CMK (cell line): ENCODE data around the gene SPTBN5.

ENCODE experiments used
- DNase-seq: peaks from one replicate; pipeline ENCODE4 v3.0.0-alpha.2; 2010; ENCODE audit warnings: low read depth

The SPTBN5 gene

GRCh38 chr15:41883484-41883825, 10.4 kb downstream of the SPTBN5 start:
- no peak for DNase-seq

GRCh38 chr15:41882689-41883483, 11.0 kb downstream of the SPTBN5 start:
- DNase-seq: no peak

DNA sequence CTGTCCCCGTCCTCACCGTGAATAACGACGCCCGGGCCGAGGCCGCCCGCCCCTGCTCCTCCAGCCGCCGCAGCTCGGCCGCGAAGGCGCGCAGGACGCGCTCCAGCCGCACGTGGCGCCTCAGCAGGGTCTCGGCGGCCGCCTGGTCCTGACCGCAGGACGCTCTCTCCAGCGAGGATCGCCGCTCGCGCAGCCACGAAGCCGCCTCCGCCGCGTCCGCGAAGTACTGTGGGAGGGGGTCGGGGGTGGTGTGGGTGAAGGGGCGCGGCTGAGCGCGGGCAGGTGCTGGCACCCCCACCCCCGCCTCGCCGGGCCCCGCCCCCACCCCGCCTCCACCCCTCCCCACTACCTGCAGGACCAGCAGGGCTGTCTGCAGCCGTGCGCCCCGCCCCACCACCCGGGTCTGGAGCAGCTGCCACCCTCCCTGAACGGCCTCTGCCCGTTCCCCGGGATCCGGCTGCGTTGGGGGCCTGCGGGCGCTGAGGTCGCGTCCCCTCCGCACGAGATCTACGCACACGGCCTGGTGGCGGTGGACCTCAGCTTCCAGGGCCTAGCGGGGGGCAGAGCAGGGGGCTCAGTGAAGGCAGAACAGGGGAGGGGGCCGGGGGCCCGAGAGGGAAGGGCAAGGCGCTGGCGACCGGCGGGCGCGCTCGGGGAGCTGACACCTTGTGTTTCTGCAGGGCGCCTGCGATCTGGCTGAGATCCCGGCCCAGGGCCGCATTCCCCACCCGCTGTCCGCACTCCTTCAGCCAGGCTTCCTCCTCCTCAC, 11.7 kb downstream of the SPTBN5 start:
- no peak for DNase-seq

- DNase-seq: no peak
Measured at GRCh38 chr15:41881550-41881919, 12.3 kb downstream of the SPTBN5 start.

DNA sequence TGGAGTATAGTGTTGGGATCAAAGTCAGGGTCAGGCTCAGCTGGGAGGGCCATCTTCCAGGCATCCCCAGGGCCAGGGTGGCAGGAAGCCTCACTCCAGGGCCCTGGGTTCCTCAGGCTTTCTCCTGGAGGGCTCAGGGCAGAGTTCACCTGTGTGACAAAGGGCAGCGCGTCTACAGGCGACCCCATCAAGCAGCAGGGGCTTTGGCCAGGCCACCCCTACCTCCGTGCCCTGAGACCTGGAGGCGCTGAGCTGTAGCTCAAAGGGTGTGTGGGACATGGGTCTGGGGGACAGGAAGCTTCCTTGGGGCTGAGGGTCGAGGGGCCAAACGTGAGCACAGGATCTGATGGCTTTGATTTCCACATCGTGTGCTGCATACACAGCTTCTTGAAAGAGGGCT, 12.8 kb downstream of the SPTBN5 start:
- DNase-seq: no peak

DNA sequence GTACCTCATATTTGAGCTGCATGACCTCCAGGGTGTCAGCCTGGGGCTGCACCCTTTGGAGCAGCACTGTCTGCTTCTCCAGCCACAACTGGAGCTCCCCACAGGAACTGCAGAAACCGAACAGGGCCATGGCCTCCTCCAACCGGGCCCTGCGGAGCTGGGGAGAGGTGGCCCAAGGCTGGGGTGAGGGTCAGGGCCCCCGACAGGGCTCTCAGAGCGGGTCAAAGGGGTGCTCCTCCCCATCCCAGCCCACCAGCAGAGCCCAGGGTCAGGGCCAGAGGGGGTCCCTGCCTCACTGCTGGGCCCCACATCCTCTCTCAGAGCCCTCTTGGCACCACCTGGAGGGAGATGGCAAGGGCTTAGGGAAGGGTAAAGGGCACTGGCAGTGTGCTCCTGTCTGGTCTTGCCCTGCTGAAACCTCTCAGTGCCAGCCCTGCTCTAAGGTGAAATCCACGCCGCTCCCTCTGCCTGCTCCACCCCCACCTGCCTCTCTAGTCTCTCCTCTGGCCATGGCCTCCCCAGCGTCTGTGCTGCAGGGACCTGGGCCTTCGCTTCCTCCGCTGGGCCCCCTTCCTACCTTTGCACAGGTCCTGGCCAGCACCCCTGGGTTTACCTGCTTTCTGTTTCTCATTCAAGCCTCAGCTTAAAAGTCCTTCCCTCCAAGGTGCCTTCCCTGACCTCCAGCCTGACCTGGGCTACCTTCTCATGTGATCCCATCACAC, 13.5 kb downstream of the SPTBN5 start:
- no peak for DNase-seq

GRCh38 chr15:41879321-41879845, 14.5 kb downstream of the SPTBN5 start:
- no peak for DNase-seq

DNA sequence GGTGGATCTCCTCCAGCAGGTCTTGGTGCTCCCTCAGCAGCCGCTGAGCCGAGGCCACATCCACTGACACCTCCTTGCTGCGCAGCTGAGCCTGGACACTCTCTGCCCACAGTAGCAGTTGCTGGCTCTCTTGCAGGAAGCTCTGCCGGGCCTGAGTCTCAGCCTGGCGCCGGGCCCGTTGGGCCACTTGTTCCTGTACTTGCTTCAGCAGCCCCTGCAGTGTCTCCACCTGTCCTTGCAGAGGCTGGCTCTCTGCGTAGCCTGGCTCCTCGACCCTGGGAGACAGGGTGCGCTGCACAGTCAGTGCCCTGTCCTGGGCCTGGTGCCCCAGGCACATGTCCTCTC, 15.5 kb downstream of the SPTBN5 start:
- DNase-seq: no peak

DNA sequence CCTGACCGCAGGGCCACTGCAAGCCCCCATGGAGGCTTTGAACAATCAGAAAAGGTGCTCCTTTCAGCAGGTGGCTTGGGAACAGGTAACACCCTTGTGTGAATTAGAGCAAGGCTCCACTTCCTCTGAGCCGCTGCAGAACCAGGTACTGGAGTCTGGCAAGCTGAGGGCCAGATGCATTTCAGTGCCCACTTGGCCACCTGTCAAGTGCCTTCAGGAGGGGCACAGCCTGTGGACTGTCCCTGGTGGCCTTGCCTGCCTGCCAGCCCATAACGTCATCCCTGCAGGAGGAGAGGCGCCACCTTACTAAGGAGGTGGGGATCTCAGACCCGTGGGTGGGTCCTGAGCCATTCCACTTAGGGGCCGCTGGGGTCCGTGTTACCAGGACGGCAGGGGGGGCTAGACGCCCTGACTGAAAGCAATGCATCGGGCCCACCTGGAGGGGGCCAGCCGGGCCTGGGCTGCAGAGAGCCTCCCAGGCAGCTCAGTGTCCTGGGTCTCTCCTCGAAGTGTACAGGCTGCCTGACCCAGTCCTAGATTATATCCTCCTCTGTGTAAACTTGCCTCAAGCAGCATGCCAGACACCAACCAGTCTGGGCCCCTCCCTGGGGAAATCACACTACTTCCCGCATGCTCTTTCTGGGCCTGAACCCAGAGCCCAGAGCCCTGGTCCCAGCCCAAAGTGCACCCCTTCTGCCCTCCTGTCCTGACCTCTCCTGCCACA, 16.1 kb downstream of the SPTBN5 start:
- DNase-seq: no peak

DNA sequence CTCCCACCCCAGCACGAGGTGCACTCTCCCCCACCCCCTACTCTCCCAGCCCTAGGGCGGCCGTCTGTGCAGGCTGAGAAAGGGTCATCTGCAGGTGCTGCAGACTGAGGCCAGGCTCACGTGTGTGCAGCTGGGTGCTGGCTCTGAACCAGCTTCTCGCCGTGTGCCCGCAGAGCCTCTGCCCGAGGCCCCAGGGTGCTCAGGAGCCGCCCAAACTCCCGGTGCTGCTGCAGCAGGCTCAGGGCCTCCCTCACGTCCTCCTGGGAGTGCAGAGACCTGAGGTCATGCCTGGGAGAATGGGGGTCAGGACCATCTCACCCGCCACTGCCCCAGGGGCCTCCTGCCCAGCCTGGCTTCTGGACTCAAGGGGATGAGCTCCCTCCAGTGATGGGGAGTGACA, 17.2 kb downstream of the SPTBN5 start:
- DNase-seq: no peak

DNA sequence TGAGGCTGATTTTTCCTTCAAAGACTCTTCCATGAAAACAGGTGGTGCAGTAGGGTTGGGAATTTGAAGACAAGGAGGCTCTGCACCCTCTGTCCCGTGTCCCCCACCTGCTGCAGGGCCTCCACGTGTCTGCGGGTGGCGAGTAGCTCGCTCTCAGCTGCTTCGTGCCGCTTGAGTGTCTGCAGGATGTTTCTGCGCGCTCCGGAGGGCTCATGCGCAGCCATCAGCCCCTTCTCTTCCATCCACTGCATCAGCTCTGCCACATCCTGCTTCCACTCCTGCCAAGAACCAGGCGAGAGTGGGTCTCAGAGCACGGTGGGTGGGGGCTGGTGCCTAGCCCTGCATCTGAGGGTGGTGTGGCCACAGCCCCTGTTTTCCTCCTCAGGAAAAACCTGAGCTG, 17.8 kb downstream of the SPTBN5 start:
- no peak for DNase-seq

DNA sequence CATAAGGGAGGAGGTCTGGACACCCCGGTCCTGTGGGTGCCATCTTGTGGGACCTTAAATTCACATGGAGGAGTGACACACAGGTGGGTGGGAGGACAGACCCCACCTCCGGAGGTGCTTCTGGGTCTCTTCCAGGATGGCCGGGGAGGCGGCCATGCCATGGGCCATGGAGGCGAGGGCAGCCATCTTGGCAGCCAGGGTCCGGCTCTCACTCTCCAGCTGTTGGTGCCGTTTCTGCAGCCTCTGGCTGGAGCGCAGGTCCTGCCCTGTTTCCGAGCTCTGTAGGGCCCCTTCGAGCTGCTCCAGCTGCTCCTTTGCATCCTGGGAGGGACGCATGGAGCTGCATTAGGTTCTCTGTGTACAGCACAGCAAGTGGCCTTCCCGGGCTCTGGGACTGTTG, 19.1 kb downstream of the SPTBN5 start:
- no peak for DNase-seq

DNA sequence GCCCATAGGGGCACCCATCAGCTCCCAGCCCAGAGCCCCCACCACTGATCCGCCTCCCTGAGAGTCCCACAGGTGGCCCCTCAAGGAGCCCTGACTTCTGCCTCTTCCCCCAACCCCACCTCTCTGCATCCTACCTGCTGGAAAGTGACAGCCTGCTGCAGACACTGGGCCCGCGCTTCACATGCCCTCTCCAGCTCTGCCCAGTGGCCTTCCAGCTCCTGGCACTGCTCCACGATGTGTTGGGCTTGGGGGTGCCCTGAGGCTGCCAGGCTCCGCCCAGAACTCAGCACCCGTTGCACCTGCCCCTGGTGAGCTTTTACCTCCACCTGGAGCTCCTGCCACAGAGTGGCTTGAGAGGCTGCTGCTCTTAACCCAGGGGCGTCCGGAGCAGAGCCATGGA, 20.1 kb downstream of the SPTBN5 start:
- DNase-seq: no peak

DNA sequence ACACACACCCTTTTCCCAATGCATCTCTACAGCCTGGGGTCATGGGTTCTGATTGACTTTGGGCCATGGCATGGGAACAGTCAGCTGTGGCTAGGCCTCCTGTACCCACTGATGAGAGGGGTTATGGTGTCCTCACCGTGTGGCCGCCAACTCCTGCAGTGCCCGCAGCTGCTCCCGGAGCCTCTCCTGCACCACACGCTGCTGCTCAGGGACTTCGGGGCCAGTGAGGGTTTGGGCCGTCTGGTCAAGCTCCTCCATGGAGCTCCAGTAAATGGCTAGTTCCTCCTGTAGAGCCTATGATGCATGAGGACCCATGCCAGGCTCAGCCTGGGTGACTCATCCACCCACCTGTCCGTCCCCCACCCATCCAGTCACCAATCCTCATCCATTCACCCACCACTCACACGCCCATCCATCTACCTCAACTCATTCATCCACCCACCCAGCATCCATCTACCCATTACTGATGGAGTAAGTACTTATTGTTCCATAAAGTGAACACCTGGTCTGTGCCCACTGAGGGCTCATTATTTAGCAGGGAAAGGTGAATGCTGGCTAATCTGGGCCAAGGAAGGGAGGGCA, 21.6 kb downstream of the SPTBN5 start:
- DNase-seq: no peak

- DNase-seq: no peak
Measured at GRCh38 chr15:41871175-41871905, 22.5 kb downstream of the SPTBN5 start.

DNA sequence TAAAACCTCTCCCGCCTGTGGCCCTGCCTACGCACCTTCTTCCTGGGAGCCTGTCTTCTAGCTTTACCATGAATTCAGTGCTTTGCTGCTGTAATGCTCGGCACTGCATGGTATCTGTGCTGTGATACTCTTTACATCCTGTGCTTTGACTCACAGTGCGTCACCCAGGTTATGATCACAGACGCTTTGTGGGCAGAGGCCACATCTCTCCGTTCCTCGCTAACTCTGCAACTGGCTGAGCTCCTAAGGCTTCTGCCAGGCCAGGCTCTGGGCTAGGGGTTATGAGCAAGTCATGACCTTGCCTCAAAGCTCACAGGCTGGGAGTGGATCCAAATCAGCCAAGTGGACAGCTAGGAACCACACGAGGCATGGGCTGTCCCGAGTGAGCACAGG, 23.2 kb downstream of the SPTBN5 start:
- no peak for DNase-seq

DNA sequence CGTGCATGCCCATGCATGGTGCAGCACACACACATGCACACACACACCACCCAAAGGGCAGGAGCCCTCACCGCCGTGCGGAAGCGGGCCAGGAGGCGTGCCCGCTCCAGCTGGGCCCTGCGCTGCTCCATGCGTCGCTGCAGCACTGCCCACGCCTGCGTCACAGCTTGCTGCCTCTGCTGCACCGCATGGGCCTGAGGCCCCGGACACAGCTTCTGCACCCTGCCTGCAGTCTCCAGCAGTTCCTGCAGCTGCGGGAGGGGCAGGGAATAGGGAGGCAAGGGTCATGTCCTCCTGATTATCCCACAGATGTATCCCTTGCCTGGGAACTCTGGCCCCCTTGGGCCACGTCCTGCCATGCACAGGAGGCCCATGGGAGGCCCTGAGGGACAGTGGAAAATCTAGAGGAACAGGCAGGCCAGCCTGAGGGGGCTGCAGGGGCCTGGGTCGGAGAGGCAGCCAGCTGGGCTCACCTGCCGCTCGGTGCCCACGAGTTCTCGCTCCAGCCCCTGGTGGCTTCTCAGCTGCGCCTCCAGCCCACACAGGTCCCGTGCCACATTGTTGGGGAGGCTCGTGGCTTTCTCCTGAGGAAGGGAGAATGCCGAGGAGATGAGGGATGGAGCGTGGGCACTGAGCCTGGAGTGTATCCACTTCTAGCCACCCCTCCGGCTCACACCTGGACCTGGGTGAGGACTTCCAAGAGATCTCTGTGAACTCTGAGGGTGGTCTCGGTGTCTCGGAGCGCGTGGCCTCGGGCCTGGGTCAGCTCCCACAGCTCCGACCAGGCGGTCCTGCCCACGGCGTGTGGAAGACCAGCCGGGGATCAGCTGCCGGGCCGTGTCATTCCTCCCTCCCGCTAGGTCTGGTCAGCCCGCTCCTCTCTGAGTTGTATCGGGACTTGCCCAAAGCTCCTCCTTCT, 23.8 kb downstream of the SPTBN5 start:
- no peak for DNase-seq

DNA sequence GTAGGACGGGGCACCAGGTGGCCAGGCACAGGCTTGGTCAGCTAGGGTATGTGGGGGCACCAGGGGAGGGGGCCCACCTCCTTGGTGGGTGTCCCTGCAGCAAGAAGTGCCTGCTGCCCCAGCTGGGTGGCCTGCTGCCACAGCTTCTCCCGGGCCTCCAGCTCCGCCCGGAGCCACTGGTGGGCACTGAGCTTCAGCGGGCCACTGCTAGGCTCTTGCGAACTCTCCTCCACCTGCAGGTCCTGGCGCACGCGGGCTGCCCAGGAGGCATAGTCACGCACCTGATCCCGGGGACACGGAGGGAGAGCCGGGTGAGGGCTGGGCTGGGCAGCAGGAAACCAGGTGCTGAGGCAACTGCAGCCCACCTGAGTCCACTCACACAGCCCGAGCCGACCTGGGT, 25.5 kb downstream of the SPTBN5 start:
- DNase-seq: no peak

GRCh38 chr15:41866872-41867579, 26.8 kb downstream of the SPTBN5 start:
- DNase-seq: no peak
